Adrenal gland (tissue), 12 donors: ENCODE data around the gene CLEC16A. TPM values are rescaled to one million over a fixed set of nuclear protein-coding genes. Genes with fewer than 3 reads are reported as not detected.

Source experiments
- DNase-seq, 7 donors: peaks; one replicate each; pipeline ENCODE4 v3.0.0-alpha.2; 2019 to 2020
- H3K27ac ChIP-seq, 5 donors: fragments of 200-600 bp; sonication (generic) in 4 of 5; 1 replicate in 3 of 5; 2 replicates in 2 of 5; pipeline versions ENCODE4 v1.5.1 to v1.8.0; 2016 to 2020; ENCODE audit warnings: mild to moderate bottlenecking in 1 of 5
- H3K27me3 ChIP-seq: fragments of 200-600 bp; 2 replicates; pipeline ENCODE4 v1.8.0; 2021
- H3K36me3 ChIP-seq, 2 donors: fragments of 200-600 bp; replicated peaks in 1 of 2; 1 replicate in 1 of 2; 2 replicates in 1 of 2; pipeline versions ENCODE4 v1.5.1 to v1.8.0; 2018 to 2022
- H3K4me1 ChIP-seq, 2 donors: fragments of 200-600 bp; replicated peaks in 1 of 2; 1 replicate in 1 of 2; 2 replicates in 1 of 2; pipeline versions ENCODE4 v1.5.1 to v1.8.0; 2018 to 2021
- H3K4me3 ChIP-seq, 4 donors: fragments of 200-600 bp; sonication (generic) in 3 of 4; one replicate each; pipeline ENCODE4 v1.5.1; 2016 to 2018
- H3K9me3 ChIP-seq, 3 donors: fragments of 200-600 bp; sonication (generic) in 1 of 3; replicated peaks in 1 of 3; 1 replicate in 2 of 3; 2 replicates in 1 of 3; pipeline versions ENCODE4 v1.5.1 to v1.8.0; 2016 to 2021
- CTCF ChIP-seq, 6 experiments: fragments of 450-650 bp in 4 of 6; fragments of 200-600 bp in 2 of 6; sonication (generic) in 1 of 6; IDR thresholded peaks; 1 replicate in 5 of 6; 2 replicates in 1 of 6; pipeline versions ENCODE4 v1.5.1 to v1.8.0; 2016 to 2021; ENCODE audit warnings: antibody characterized with exemption in 6 of 6, mild to moderate bottlenecking in 2 of 6, moderate library complexity in 1 of 6
- POLR2A ChIP-seq, 2 donors: fragments of 450-650 bp; IDR thresholded peaks; one replicate each; pipeline ENCODE4 v1.6.1; 2017; ENCODE audit warnings: antibody characterized with exemption in 2 of 2, mild to moderate bottlenecking in 2 of 2, moderate library complexity in 1 of 2
- WGBS, 4 donors: extraction: QIAGEN DNeasy Blood & Tissue Kit in 2 of 4; methylation state at CpG; one replicate each; pipeline versions ENCODE4 v1.1.5 to v1.1.7; 2013 to 2017; 5-methylcytosine and 5-hydroxymethylcytosine counted together
- intact Hi-C, 2 donors: fragments of 100-400 bp; cut with DNase I; formaldehyde crosslinking; loops; one replicate each; pipeline versions ENCODE4 v1.14.1 to v1.15.0; 2022 to 2023
- polyA plus RNA-seq, 3 donors: library from polyadenylated mRNA; stranded (reverse); fragments of 200-250 nt in 2 of 3; fragments of 350-450 nt in 1 of 3; fragmentation: Illumina TruSeq in 1 of 3; extraction: RNeasy Lipid Tissue Mini Kit (QIAGEN cat#74804) in 1 of 3; gene quantifications; one replicate each; pipeline ENCODE4 v1.2.3, GENCODE V29; 2013 to 2014
- total RNA-seq, 9 donors: library from RNA; depleted of rRNA in 4 of 9; stranded (reverse); fragments of >200 nt in 4 of 9; fragments of 120-200 nt in 1 of 9; fragmentation: NEBNext Ultra II Directional in 1 of 9; extraction: Animal tissue kit (Norgen Biotek cat#: 25700) in 1 of 9; gene quantifications; one replicate each; pipeline versions ENCODE4 v1.1.0 to v1.2.4, GENCODE V29; 2013 to 2023
- donor health status: healthy with polysubstance abuse.
- donor health status: Bipolar disorder and iron deficiency.
- donor health status: DM: yes; HTN: yes; CAD: no.
- donor health status: DM: no; HTN: no; CAD: no.
- donor health status: DM: no; HTN: no; CAD: no.
- donor health status: DM: yes; HTN: yes; CAD: no.

Gene CLEC16A
- total and polyA plus RNA-seq, 12 donors: 14.0 to 37.2 (median 27.6) TPM

GRCh38 chr16:10950393-10950792, 6.0 kb downstream of the CLEC16A start:
- H3K9me3 ChIP-seq: no peaks in the 10 kb centered on the region
- intact Hi-C loops: no loop called here
- H3K4me1 ChIP-seq: peaks cover 3 to 48% of the 10 kb centered on the region in 2 donors
- TF ChIP-seq POLR2A (IDR thresholded peaks at IDR 0.05): no peak
- TF ChIP-seq CTCF (IDR thresholded peaks at IDR 0.05): no peak
- H3K27me3 ChIP-seq: no peaks in the 10 kb centered on the region
- H3K27ac ChIP-seq: peak overlapping the region in 1 of 5 donors; percentile 21
- H3K36me3 ChIP-seq: no peaks in the 10 kb centered on the region
- 51 to 70% (median 64%) methylated on average over 5 of the region's 5 CpGs for WGBS, 4 donors
- H3K4me3 ChIP-seq: no peak overlapping the region
- peak in 1 of 7 donors; percentile 15 for DNase-seq

- H3K4me3 ChIP-seq: no peak overlapping the region
- H3K9me3 ChIP-seq: no peaks in the 10 kb centered on the region
- TF ChIP-seq CTCF (IDR thresholded peaks at IDR 0.05) (no peak), POLR2A (IDR thresholded peaks at IDR 0.05) (no peak)
- H3K4me1 ChIP-seq: peaks cover 0 to 42% of the 10 kb centered on the region in 2 donors
- H3K27ac ChIP-seq: no peak overlapping the region
- 57 to 66% (median 59%) methylated on average over 4 of the region's 4 CpGs for WGBS, 4 donors
- intact Hi-C loops: no loop called here
- no peaks in the 10 kb centered on the region for H3K27me3 ChIP-seq
- no peaks in the 10 kb centered on the region for H3K36me3 ChIP-seq
- no peak for DNase-seq
Observed at GRCh38 chr16:10951026-10951425, 6.7 kb downstream of the CLEC16A start.

GRCh38 chr16:10954903-10955302, 10.5 kb downstream of the CLEC16A start:
- no peaks in the 10 kb centered on the region for H3K36me3 ChIP-seq
- WGBS, 4 donors: 48 to 63% (median 55%) methylated on average over 7 of the region's 7 CpGs

GRCh38 chr16:10957771-10958482, 13.6 kb downstream of the CLEC16A start:
- intact Hi-C loops: no loop called here
- TF ChIP-seq CTCF (IDR thresholded peaks at IDR 0.05): no peak
- TF ChIP-seq POLR2A (IDR thresholded peaks at IDR 0.05): no peak

More at GRCh38 chr16:10954903-10955302, 10.5 kb downstream of the CLEC16A start:
- DNase-seq: no peak
- H3K27ac ChIP-seq: peak overlapping the region in 1 of 5 donors; percentile 0
- H3K4me1 ChIP-seq: peaks cover 9 to 38% of the 10 kb centered on the region in 2 donors
- H3K27me3 ChIP-seq: no peaks in the 10 kb centered on the region
- no peak overlapping the region for H3K4me3 ChIP-seq
- no peaks in the 10 kb centered on the region for H3K9me3 ChIP-seq
- intact Hi-C loops: no loop called here
- TF ChIP-seq CTCF (IDR thresholded peaks at IDR 0.05) (no peak), POLR2A (IDR thresholded peaks at IDR 0.05) (no peak)

More at GRCh38 chr16:10957771-10958482, 13.6 kb downstream of the CLEC16A start:
- Histone ChIP-seq H3K36me3 (peaks cover 0 to 5% of the 10 kb centered on the region in 2 donors), H3K4me3 (no peak overlapping the region), H3K9me3 (no peaks in the 10 kb centered on the region), H3K4me1 (peaks cover 15 to 45% of the 10 kb centered on the region in 2 donors), H3K27ac (peak overlapping the region in 4 of 5 donors; percentile 21 to 59 (median 48)), H3K27me3 (no peaks in the 10 kb centered on the region)
- DNase-seq: no peak
- WGBS, 4 donors: 63 to 75% (median 66%) methylated on average over 6 of the region's 6 CpGs
